22Rv1 (cell line): ENCODE data around the gene PGPEP1.

ENCODE experiments used
- H3K27ac ChIP-seq: fragments of 450-650 bp; 2 replicates; pipeline ENCODE4 v1.5.1; 2017
- CTCF ChIP-seq: fragments of 450-650 bp; IDR thresholded peaks from 2 replicates; pipeline ENCODE4 v1.5.1; 2017; ENCODE audit warnings: mild to moderate bottlenecking
- ZFX ChIP-seq: fragments of 450-650 bp; IDR thresholded peaks from 2 replicates; pipeline ENCODE4 v1.6.1; 2017; ENCODE audit warnings: antibody characterized with exemption, borderline replicate concordance

The PGPEP1 gene

DNA sequence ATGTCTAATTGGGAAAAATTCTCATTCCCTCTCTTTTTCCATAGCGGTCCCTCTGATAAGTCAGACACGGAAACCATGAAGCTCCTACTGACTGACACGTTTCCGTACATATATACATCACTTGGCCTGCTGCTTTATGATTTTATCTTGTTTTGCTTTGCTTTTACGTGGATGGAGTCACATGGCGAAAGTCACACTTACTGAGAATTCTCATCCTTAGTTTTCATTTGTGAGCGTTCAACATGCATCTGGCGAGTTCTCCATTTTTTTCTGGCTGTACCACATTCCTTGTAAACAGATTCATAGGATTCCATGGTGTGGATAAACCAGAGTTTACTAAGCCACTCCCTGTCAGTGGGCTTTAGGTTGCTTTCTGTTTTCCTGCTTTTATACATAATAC, 21.2 kb downstream of the PGPEP1 start:
- no peak overlapping the region for H3K27ac ChIP-seq
- TF ChIP-seq CTCF (no peak), ZFX (no peak)

- H3K27ac ChIP-seq, result peak overlapping the region; percentile 80; the same call in 1 of the 2 replicates
- TF ChIP-seq ZFX (no peak), CTCF (no peak)
These were observed 22.6 kb downstream of the PGPEP1 start for GRCh38 chr19:18362934-18363542.

GRCh38 chr19:18363787-18364186, 23.4 kb downstream of the PGPEP1 start:
- TF ChIP-seq ZFX (no peak), CTCF (no peak)
- peak overlapping the region; percentile 80 for H3K27ac ChIP-seq

GRCh38 chr19:18364277-18364825, 24.0 kb downstream of the PGPEP1 start:
- peak overlapping the region; percentile 80 for H3K27ac ChIP-seq

DNA sequence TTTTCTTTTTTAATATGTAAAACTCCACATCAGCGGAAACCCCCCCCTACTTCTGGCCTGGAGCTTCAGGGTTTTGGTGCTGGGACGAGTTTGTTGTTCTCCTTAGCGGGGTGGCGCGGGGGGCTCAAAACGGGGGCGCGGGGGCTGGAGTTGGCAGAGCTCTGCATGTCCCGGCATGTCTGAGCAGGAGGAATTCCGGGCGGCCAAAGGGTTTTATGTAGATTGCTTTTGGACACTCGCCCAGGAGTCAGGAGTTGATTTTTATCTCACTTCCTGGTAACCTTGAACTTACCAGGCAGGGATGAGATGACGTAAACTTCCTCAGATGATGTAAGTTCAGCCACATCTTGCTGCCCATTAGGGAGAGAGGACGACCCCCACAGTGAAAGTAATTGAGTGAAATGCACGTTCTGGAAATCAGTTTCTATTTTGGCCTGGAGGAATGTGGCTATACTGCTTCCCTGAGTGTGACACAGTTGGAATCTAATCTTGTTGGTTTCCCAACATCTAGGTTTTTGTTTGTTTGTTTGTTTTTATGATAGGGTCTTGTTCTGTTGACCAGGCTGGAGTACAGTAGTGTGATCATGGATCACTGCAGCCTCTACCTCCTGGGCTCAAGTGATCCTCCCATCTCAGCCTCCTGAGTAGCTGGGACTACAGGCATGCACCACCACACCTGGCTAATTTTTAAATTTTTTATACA, 24.6 kb downstream of the PGPEP1 start:
- peak overlapping the region; percentile 80 for H3K27ac ChIP-seq
- no peak for TF ChIP-seq CTCF
- no peak for TF ChIP-seq ZFX

- peak overlapping the region; percentile 80 for H3K27ac ChIP-seq
- no peak for TF ChIP-seq ZFX
- no peak for TF ChIP-seq CTCF
These were observed 25.6 kb downstream of the PGPEP1 start for GRCh38 chr19:18366021-18366435.

GRCh38 chr19:18368504-18369222, 28.3 kb downstream of the PGPEP1 start:
- H3K27ac ChIP-seq, result no peak overlapping the region
- TF ChIP-seq CTCF (no peak), ZFX (no peak)
